CD4-positive, alpha-beta T cell treated with Interleukin-12 subunit alpha and Interleukin-12 subunit beta, for 1 hour (primary cell): ENCODE data around the gene TMEM37.

ENCODE experiments used
- DNase-seq: peaks from one replicate; pipeline ENCODE4 v3.0.0-alpha.2; 2020

Gene TMEM37

DNA sequence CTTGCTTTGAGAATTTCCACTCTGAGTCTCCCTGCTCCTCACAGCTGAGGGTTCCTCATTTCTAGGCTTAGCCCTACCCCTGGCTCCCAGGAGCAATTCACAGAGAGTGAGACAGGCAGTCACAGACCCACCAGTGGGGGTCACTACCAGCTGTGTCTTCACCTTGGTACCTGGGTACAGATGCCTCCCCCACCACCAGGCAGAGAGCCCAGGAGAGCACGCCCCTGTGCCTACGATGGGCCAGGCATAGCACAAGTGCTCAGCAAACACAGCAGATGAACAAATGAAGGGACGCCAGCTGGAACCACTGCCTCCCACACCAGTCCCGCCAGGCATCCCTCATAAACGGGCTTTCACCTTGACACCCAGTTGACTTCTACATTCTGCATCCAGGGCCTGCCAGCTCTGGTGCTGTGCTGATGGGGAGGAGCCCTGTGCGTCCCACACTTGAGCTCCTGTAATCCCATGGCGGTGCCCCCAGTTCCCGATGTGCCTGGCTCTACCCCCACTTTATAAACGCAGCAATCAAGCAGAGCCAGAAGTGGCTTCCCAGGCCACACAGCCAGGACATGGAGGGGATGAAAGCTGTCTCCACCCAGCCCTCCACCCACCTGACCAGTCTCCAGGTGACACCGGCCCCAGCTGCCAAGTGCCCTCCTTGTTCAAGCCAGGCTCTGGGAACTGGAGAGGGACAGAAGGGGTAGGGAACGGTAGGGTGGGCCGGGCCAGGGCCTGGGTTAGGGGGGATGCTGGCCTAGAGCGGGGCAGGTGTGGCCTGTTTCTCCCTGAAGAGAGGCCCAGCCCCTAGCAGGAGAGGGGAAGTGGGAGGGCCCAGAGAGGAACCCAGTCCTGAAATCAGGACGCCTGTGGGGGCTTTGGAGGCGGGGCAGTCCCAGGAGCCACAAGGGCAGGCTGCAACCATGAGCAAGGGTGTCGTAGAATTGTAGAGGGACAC, 50.1 kb downstream of the TMEM37 start:
- no peak for DNase-seq

DNA sequence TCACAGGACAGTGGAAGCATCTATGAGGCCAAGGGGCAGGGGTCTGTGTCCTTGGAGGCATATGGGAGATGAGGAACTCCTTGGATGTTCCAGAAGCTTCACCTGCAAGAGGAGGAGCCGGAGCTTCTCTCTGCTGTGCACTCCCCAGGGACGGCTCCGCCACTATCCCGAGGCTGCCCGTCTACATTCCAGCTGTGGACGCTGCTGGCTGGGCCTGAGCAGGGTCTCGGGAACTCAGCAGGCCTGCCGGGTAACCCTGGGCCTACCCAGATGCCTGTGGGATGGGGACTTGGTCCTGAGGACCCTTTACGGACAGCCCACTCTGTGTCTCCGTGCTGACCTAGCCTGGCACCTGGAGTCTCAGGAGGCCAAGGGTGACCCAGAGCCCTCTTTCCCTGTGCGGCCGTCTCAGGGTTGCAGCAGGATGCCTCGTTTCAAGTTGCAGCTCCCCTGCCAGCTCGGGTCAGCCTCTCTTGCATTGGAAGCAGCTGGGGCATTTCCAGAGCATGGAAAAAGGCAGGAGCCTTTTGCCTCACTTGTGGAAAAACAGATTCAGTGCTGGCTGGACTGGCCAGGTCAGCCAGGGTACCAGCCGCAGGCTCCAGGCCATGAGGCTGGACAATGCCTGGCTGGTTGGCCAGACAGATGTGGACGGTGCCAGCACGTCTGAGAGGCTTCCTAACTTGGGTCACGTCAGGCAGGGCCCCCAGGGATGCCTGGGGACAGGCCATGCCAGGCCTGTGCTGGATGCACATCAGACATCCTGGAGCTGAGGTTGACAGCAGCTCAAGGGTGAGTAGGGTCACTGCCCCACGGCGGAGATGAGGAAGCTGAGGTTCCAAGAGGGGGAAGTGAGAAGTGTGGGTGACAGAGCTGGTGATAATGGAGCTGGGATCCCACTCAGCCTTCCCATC, 51.1 kb downstream of the TMEM37 start:
- DNase-seq = no peak

DNA sequence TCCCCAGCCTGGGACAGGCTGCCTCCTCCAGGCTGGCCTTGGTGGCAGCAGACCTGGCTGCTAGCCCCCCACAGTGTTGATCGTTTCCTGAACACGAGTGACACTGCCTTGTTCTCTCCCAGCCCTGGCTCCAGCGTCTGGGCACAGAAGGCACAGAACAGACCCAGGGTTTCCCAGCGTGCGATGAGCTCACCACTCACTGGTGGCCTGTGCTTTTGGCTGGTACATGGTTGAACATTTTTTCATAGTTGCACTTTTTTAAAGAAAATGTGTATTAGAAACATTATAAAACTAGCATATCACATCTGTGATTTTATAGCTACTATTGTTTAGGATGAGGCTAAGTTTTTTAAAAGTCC, 51.7 kb downstream of the TMEM37 start:
- no peak for DNase-seq

DNA sequence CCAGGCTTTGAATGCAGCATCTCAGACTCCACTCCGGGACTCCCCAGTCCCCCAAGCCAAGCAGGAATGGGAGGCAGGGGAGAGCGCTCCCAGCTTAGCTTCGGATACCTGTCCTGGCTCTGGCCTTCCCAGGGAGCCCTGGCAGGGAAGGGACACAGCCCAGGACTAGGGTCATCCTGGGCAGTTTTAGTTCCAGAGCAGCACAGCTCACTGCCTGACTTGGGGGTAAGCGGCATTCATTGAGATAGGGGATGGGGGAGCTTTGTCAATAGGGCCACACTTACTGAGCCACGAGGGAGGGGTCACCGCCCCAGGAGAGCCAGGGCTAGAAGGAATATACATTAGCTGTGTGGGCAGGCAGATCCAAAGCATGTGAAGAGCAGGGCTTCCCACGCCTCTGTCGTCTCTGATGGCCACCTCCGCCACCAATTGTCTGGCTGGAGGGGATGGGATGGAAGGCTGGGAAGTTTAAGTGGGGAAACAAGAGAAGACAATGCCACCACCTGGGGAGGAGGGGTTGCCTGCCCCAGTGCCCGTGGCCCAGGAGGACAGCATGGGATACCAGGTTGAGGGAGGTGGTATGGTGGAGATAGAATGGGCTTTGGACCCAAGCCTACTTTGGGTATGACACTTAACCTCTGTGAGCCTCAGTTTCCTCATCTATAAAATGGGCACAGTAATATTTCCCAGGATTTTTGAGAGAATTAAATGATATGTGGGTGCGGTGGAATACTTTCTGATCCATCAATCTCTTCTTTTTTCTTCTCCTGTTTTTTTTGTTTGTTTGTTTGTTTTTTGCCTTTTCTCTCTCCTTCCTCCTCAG, 52.5 kb downstream of the TMEM37 start:
- DNase-seq = no peak

GRCh38 chr2:119484834-119485233, 53.2 kb downstream of the TMEM37 start:
- no peak for DNase-seq

DNA sequence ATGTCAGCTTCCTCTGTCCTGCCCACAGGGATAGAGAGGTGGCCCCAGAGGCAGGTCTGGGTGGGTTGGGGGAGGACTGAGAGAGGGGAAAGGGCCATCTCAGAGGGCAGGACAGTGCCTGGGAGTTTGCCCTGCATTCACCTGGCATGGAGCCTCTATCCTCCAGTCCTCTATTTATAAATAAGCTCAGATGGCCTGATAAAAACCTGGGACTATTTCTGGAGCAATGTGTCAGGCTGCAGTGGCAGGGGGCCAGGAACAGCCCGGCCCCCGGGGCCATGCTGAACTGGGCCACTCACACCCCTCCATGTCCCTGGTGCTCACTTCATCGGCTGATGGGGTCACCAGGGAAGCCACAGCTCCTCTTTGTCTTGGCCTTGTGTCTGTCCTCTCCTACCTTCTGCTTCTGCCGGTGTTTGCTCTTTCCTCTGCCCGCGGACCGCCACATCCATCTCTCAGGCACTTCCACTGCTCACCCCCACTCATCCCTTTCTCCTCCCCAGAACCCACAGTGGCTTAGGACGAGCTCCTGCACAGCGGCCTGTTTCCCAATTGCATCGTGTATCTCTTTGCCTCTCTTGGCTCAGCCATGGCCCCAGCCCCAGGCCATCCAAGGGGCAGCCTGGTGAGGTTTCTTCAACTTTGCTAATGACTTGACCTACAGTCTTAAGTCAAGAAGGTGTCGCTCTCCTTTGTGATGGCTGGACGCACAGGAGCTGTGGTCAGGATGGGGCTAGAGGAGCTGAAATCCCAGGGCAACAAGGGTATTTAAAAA, 53.9 kb downstream of the TMEM37 start:
- no peak for DNase-seq

DNA sequence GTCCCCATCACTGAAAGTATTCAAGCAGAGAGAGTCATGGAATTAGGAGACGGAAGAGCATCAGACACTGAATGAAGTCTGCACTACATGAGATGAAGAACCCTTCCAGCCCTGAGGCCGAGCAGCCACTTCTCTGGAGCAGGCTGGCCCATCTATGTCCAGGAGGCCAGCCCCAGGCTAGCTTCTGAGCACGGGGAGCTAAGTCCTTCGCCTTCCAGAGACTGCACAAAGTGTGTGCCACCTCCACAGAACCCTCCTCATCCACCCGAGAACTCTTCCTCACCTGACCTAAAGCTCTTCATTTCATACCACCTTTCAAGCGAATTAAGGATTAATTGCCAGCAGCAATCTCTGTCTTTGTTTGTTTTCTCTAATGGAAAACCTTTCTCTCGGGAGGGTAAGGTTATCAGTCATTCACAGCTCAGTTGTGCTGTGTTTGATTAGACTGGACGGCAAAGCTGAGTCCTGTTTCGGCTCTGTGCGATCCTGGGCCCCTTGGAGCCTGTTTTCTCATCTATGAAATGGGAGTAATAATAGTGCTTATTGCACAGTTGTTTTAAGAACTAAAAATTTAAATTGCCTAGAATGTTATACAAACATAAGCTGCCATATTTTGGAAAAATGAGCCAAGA, 54.7 kb downstream of the TMEM37 start:
- no peak for DNase-seq

- no peak for DNase-seq
Observed at GRCh38 chr2:119486886-119487285, 55.2 kb downstream of the TMEM37 start.

DNA sequence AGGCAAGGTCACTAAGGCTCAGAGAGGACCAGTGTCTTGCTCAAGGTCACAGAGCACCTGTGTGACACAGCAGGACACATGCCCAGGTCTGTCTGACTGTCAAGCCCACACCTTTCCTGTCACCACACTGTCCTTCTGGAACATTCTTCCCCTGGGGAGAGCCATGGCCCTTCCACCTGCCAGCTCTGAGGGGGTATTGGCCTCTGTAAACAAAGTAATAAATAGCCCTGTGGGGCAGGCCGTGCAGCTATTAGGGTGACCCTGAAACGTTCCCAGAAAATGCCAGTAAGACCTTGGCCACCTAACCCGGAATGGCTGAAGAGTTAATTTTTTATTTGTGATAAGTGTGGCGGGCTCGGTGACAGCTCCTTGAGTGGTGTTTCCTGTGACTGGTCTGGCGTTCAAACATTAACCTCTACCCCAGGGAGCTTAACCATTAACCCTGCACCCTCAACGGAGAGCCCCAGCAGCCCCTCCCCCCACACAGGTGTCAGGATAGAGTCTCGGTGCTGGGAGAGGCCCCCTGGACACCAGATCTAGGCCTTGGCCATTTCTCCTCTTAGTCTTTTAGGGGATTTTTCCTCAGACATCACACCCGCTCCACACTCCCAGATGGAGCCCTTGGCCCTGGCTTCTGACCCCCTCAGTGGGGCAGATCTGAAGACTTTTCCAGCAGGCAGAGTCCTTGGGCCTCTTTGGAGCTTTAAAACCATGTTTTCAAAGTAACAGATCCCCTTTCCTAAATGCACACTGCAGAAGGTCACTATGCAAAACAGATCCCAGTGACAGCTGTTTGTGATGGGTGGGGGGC, 56.0 kb downstream of the TMEM37 start:
- no peak for DNase-seq
